Measurements from ENCODE around the gene TSPAN3. TPM values are rescaled to one million over a fixed set of nuclear protein-coding genes. Genes with fewer than 3 reads are reported as not detected.
A peak's percentile ranks its signal among the peaks of the same experiment; 100 is the strongest.

Gene TSPAN3
- total RNA-seq, 4 donors from 2014 or later: 163 to 205 (median 171) TPM

GRCh38 chr15:76994496-76994895 lies 76.4 kb downstream of the TSPAN3 start:
- no peak overlapping the region for H3K4me3 ChIP-seq
- H3K9me3 ChIP-seq: no peaks in the 10 kb centered on the region
- 87 to 100% methylated on average over 1 to 4 of the region's 6 CpGs for WGBS, 2 donors (ENCODE audit: low coverage in 1 of 2)
- no peaks in the 10 kb centered on the region for H3K36me3 ChIP-seq
- peak overlapping the region in 3 of 4 donors; percentile 75 to 78 (median 77) for H3K27ac ChIP-seq
- H3K4me1 ChIP-seq: peaks cover 0 to 28% (median 12%) of the 10 kb centered on the region in 3 donors
- no peak for ATAC-seq
- no peak for TF ChIP-seq POLR2A (IDR thresholded peaks at IDR 0.05)
- no peak for TF ChIP-seq EP300 (IDR thresholded peaks at IDR 0.05)
- TF ChIP-seq, protein P1, sequence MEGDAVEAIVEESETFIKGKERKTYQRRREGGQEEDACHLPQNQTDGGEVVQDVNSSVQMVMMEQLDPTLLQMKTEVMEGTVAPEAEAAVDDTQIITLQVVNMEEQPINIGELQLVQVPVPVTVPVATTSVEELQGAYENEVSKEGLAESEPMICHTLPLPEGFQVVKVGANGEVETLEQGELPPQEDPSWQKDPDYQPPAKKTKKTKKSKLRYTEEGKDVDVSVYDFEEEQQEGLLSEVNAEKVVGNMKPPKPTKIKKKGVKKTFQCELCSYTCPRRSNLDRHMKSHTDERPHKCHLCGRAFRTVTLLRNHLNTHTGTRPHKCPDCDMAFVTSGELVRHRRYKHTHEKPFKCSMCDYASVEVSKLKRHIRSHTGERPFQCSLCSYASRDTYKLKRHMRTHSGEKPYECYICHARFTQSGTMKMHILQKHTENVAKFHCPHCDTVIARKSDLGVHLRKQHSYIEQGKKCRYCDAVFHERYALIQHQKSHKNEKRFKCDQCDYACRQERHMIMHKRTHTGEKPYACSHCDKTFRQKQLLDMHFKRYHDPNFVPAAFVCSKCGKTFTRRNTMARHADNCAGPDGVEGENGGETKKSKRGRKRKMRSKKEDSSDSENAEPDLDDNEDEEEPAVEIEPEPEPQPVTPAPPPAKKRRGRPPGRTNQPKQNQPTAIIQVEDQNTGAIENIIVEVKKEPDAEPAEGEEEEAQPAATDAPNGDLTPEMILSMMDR (IDR thresholded peaks at IDR 0.05): no peak
- TF ChIP-seq POLR2AphosphoS5 (IDR thresholded peaks at IDR 0.05): no peak
- no peaks in the 10 kb centered on the region for H3K27me3 ChIP-seq

- Histone ChIP-seq H3K27me3 (no peaks in the 10 kb centered on the region), H3K9me3 (no peaks in the 10 kb centered on the region), H3K4me1 (peaks cover 0 to 32% (median 12%) of the 10 kb centered on the region in 3 donors), H3K27ac (no peak overlapping the region), H3K4me3 (no peak overlapping the region), H3K36me3 (no peaks in the 10 kb centered on the region)
- no peak for ATAC-seq
- TF ChIP-seq, protein P1 (IDR thresholded peaks at IDR 0.05): no peak
- TF ChIP-seq EP300 (IDR thresholded peaks at IDR 0.05) (no peak), POLR2A (IDR thresholded peaks at IDR 0.05) (no peak), POLR2AphosphoS5 (IDR thresholded peaks at IDR 0.05) (no peak)
- WGBS, 2 donors (ENCODE audit: low coverage in 1 of 2): 95% methylated on average over 4 of the region's 8 CpGs; no CpG with 5 or more reads in 1 of the 2 donors
Observed at GRCh38 chr15:76994001-76994400, 76.9 kb downstream of the TSPAN3 start.

DNA sequence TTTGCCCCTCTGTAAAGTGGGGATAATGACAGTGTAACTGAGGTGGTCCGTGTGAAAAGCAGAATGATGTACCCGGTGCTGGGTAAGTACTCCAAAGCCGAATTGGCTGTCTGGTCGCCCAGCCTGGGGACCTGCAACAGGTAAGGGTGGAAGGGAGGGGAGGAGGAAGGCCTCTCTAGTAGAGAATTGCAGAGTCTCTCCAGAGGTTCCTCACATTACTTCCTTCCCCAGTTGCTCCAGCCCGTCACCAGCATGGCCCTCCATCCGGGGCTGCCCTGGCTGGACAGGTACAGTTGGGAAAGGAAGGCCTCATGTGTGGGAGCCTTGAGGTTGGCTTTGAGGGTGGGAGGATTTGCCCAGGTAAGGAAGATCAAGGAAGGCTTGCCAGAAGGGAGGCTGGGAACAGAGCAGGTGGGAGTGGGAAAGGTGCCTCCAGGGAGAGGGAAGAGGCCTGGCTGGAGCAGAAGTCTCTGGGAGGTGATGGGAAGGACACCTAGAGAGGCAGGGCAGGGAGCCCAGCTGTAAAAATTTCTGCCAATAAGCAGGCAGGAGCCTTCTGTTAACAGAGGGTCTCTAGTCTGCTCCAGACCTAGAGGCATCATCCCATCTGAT lies 77.7 kb downstream of the TSPAN3 start:
- no peak overlapping the region for H3K4me3 ChIP-seq
- H3K9me3 ChIP-seq: no peaks in the 10 kb centered on the region
- peaks cover 0 to 40% (median 17%) of the 10 kb centered on the region in 3 donors for H3K4me1 ChIP-seq
- H3K27me3 ChIP-seq: no peaks in the 10 kb centered on the region
- no peak for ATAC-seq
- no peaks in the 10 kb centered on the region for H3K36me3 ChIP-seq
- 82 to 93% methylated on average over 3 to 4 of the region's 6 CpGs for WGBS, 2 donors (ENCODE audit: low coverage in 1 of 2)
- H3K27ac ChIP-seq: no peak overlapping the region
- TF ChIP-seq POLR2A (IDR thresholded peaks at IDR 0.05) (no peak), POLR2AphosphoS5 (IDR thresholded peaks at IDR 0.05) (no peak), EP300 (IDR thresholded peaks at IDR 0.05) (no peak)
- TF ChIP-seq, protein P1 (IDR thresholded peaks at IDR 0.05): no peak

DNA sequence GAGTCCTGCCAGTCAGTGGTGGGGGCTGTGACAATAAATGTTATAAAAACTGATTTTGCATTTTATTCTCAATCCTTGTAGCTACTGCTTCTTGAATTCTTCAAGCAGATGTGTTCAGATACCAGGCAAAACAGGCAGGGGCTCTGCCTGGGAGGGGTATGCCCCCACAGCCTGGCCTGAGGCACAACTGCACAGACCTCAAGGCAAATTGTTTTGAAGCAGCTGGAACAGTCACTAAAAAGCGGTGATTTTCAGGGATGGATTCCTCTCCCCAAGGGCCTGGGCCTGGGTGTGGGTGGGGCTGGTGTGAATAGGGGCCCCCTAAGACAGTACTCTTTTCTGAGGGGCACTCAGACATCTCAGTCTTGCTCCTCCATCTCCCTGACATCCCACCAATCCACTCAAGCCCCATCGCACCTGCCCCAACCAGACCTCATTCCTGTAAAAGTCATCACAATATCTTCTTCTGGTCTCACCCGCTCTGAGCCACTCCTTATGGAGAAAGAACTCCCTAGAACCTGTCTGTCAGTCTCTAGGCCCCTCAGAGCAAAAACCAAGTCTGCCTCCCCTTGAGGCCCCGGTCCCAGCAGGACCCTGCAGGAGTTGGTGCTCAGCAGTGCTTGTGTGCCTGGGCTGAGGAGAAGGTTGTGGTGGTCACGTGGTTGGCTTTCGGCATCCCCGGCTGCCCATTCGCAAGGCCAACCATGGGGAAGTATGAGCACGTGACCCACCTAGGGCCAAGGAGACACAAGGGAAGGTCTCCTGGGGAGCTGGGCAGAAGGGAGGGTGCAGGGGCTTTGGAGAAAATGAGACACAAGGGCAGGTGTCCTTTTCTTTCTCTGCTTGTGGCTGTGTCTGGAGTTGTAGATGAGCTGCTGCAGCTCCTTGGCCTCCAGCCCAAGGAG lies 78.9 kb downstream of the TSPAN3 start:
- 92% methylated on average over 2 of the region's 9 CpGs; no CpG with 5 or more reads in 1 of the 2 donors for WGBS, 2 donors (ENCODE audit: low coverage in 1 of 2)
- Histone ChIP-seq H3K4me1 (peaks cover 0 to 42% (median 18%) of the 10 kb centered on the region in 3 donors), H3K27me3 (no peaks in the 10 kb centered on the region), H3K9me3 (no peaks in the 10 kb centered on the region), H3K27ac (no peak overlapping the region), H3K36me3 (no peaks in the 10 kb centered on the region), H3K4me3 (no peak overlapping the region)
- ATAC-seq: no peak
- TF ChIP-seq, protein P1 (IDR thresholded peaks at IDR 0.05): no peak
- TF ChIP-seq POLR2A (IDR thresholded peaks at IDR 0.05): no peak
- no peak for TF ChIP-seq POLR2AphosphoS5 (IDR thresholded peaks at IDR 0.05)
- TF ChIP-seq EP300 (IDR thresholded peaks at IDR 0.05): no peak

Other genes starting within 250 kb of the TSPAN3 start
- 10 to 100 TPM; 21.5 to 34.3 (median 28.7) TPM for gene SCAPER, start 165.8 kb downstream of the TSPAN3 start, total RNA-seq
- 10 to 100 TPM; 37.8 to 66.9 (median 49.7) TPM for gene RCN2, start 139.4 kb downstream of the TSPAN3 start, total RNA-seq
- gene PSTPIP1, start 76.0 kb downstream of the TSPAN3 start, total RNA-seq: 10 to 100 TPM in 2 of 4 donors, 1 to 10 TPM in 2; 7.1 to 18.2 (median 9.0) TPM

Data from gastroesophageal sphincter (tissue), 4 donors.